ENCODE data around the gene PLBD2.
A peak's percentile ranks its signal among the peaks of the same experiment; 100 is the strongest.

Gene PLBD2

DNA sequence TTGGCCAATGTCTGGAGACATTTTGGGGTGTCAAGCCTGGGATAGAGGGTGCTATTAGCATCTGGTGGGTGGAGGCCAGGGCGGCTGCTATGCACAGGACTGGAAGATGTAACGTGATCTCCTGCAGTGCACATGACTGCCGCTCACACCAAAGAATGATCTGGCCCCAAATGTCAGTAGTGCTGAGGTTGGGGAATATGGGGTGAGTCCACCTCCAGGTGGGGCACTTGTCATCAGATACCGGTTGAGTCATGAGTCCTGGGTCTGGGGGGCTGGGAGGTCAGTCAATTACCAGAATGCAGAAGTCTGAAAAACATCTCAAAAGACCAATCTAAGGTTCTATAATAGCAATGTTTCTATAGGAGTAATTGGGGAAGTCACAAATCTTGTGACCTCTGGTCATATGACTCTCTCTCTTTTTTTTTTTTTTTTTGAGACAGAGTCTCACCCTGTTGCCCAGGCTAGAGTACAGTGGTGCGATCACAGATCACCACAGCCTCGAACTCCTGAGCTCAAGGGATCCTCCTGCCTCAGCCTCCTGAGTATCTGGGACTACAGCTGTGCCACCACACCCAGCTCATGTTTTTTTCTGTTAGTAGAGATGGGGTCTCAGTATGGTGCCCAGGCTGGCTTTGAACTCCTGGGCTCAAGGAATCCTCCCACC lies 57.8 kb downstream of the PLBD2 start:
- DNase-seq (ENCODE audit: low read depth in 2 of 2), result no peak

DNA sequence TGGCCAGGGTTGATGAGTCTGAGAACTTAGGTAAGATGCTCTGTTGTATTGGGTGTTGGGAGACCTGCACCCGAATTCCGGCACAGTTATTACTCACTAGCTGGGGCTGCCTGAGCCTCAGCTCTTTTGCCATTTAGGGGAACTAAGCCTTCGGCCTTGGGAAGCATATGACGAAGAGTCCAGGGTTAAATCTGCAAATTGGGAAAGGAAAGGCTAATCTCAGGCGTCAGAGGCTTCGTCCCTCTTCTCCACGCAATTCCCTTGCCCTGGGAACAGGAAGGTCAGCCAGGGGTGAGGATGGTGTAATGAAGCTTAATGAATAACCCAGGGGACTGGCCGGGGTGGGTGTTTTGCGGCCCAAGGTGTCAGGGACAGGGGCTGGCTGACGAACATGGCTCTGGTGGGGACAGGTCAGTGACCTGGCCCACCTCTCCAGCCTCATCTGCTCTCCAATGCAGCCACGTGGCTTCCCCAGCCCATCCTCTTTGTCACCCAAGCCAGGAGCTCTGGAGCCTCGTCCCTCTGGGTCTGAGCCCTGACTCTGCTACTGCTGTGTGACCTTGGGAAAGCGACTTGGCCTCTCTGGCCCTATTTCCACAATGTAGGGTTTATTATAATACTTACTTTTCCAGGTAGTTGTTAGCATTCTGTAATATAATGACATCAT lies 60.0 kb downstream of the PLBD2 start:
- DNase-seq (ENCODE audit: low read depth in 2 of 2), result no peak

GRCh38 chr12:113420996-113421595 lies 62.7 kb downstream of the PLBD2 start:
- no peak for DNase-seq (ENCODE audit: low read depth in 2 of 2)

DNA sequence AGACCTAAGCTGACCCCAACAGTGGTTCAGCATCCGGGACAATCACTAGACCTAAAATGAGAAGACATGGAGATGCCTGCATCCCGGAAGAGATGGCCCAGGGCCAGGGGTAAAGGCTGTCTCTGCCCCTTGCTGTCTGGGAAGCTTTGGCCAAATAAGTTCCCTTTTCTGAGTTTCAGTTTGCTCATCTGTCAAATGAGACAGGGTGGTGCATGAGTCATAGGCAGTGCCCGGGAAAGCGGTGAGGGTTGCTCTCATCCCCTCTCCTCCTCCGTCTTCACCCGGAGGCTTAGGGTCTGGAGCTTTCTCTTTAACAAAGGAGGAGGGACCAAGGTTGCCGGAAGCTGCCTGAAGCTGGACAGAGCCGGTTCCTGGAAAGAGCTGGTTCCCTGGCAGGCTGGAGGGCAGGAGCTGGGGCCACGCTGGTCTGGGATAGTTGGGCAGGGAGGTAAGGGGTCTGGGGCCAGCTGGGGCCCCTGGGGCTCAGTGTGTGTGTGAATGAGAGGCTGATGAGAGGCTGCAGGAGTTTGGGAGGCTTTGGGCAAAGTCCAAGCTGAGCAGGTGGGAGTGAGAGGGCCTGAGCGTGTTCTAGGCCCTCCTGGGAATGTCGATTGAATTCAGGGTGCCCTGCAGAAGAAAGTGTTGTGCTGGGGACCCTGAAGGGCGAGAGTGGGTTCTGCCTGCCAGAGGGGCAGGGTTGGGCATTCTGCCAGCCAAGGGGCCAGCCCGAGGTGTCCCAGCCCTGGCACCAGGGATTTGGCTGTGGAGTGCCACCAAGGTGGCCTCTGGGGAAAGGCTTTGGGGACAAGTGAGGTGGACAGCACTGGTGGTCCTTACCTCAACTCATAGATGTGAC lies 63.9 kb downstream of the PLBD2 start, which contains the start of gene SDSL:
Gene SDSL, plus strand, starts transcription at position 351 of the 856 bp plus-strand sequence. CDS start 5,603 bp downstream, outside the sequence.
- DNase-seq (ENCODE audit: low read depth in 2 of 2), result no peak

DNA sequence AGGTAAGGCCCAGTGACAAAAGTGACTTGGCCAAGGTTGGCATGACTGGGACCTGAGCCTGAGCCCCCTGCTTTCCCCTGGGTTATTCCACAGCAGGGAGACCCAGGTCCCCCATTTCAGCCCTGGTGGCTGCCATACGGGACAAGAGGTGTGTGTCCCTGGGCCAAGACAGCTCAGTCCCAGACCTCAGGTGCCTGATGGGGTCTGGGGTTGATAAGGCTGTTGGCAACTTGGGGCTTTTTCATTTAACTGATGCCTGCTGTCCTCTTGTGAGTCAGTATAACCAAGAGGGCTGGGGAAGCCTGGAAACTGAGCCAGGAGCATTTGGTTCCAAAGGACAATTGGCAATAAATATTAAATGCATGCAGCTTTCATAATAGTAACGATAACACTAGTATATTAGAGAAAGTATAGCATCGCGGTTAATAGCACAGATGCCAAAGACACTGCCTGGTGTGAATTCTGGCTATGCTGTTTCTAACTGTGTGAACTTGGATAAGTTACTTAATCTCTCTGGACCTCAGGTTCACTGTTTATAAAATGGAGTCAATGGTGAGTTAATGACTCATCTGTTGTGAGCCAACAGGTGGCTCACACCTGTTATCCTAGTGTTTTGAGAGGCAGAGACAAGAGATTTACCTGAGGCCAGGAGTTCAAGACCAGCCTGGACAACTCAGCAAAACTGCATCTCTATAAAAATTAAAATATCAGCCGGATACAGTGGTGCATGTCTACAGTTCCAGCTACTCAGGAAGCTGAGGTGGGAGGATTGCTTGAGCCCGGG lies 64.7 kb downstream of the PLBD2 start:
- DNase-seq (ENCODE audit: low read depth in 2 of 2), result no peak

DNA sequence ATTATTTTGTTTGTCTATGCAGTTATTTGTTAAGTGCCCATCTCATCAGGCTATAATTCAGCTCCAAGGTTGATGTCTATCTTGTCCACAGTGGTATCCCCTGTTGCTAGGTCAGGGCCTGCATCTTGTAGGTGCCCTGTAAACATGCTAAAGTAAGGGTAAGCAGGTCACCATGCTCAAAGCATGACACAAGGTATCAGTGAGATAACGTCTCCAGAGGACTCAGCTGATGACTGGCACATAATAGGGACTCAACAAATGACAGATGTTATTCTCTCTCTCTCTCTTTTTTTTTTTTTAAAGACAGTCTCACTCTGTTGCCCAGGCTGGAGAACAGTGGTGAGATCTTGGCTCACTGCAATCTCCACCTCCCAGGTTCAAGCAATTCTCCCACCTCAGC lies 66.1 kb downstream of the PLBD2 start:
- no peak for DNase-seq (ENCODE audit: low read depth in 2 of 2)

DNA sequence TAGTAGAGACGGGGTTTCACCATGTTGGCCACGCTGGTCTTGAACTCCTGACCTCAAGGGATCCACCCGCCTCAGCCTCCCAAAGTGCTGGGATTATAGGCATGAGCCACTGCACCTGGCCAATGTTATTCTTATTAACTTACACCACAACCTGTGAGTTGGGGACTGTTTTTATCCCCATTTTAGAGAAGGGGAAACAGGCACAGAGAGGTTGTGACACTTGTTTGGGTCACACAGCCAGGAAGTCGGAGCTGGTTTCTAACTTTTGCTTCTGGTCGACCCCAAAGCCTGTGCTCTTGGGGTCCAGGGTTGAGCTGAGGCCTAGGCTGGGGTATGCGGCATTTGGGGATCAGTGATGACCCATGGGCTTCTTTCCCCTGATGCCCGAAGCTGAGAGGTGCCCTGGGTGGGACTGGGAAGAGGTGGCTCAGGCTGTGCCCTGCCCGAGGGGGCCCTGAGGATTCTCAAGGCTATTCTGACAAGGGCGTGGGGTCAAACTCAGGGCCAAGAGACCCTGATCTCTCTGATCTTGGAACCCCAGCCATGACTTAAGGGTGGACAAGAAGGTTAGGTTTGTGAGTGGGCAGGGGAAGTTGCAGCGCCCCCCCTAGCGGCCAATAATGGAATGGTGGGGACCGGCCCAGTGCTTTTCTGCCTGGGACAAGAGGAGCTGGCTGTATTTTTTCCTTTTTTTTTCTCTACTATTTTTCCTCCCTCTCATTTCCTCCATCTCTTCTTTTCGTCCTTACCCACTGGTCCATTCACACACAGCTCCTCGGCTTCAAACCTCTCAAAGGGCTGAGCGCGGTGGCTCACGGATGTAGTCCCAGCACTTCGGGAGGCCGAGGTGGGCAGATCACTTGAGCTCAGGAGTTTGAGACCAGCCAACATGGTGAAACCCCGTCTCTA lies 66.8 kb downstream of the PLBD2 start:
- DNase-seq (ENCODE audit: low read depth in 2 of 2), result peak in 1 of 2 donors; percentile 16

DNA sequence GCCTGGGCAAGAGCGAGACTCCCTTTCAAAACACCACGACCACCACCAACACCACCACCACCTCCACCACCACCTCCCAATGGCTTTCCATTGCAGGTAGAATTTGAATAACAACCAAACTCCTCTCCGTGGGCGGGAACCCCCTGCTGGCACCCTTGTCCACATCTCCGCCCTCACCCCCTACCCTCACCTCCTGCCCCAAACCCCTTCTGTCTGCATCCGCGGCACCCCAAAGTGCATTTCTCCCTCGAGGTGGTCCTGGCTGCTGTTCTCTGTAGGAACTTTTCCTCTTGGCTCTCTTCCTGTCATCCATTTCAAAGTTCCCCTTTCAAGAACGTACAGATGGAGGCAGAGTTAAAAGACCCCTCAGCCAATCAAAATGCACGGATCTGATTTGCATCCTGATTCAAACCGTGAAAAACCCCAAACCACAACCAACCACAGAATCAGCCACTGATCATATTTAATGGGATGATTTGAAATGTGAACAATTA lies 67.6 kb downstream of the PLBD2 start:
- DNase-seq (ENCODE audit: low read depth in 2 of 2), result no peak

GRCh38 chr12:113427882-113428281 lies 69.5 kb downstream of the PLBD2 start:
- no peak for DNase-seq (ENCODE audit: low read depth in 2 of 2)

- no peak for DNase-seq (ENCODE audit: low read depth in 2 of 2)
These were observed 70.1 kb downstream of the PLBD2 start for GRCh38 chr12:113428482-113428881.

DNA sequence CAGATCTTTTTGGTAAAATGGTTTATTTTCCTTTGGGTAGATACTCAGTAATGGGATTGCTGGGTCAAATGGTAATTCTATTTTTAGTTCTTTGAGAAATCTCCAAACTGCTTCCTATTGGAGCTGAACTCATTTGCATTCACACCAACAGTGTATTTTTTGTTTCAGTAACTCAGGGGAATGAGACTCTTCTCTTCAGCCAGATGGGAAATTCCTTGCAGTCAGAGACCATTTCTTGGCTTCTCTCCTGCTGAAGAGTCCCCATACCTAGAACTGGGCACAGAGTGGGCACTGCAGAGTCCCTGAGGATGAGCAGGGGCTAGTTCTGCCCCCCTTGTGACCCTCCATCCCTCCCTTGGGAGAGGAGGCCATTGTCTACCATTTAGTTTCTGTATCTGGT lies 74.6 kb downstream of the PLBD2 start:
- DNase-seq (ENCODE audit: low read depth in 2 of 2), result no peak

DNA sequence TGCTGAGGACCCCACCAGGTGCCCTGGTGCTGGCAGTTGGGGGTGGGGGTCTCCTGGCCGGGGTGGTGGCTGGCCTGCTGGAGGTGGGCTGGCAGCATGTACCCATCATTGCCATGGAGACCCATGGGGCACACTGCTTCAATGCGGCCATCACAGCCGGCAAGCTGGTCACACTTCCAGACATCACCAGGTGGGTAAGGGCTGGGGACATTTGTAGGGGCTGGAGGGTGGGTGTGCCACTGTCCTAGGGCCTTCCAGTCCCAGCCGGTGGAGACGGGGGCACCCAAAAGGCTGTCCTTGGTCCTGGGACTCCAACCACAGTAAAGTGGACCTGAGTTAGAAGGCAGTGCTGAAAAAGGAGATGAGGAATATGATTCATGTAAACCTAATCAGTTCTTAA lies 77.0 kb downstream of the PLBD2 start:
- no peak for DNase-seq (ENCODE audit: low read depth in 2 of 2)

DNA sequence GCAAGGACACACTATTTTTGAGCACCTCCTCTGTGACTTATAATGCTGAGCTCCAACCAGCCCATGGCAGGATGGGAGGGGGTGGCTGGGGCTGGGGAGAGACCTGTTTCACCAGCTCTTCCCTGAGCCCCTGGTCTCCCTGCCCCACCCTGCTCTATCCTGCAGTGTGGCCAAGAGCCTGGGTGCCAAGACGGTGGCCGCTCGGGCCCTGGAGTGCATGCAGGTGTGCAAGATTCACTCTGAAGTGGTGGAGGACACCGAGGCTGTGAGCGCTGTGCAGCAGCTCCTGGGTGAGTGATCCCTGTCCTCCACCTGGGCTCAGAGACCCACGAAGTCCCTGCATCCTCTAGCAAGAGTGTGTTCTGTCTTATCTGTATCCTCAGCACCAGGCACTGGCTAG lies 78.2 kb downstream of the PLBD2 start:
- no peak for DNase-seq (ENCODE audit: low read depth in 2 of 2)

GRCh38 chr12:113436993-113437728 lies 78.8 kb downstream of the PLBD2 start:
- DNase-seq (ENCODE audit: low read depth in 2 of 2), result no peak

DNA sequence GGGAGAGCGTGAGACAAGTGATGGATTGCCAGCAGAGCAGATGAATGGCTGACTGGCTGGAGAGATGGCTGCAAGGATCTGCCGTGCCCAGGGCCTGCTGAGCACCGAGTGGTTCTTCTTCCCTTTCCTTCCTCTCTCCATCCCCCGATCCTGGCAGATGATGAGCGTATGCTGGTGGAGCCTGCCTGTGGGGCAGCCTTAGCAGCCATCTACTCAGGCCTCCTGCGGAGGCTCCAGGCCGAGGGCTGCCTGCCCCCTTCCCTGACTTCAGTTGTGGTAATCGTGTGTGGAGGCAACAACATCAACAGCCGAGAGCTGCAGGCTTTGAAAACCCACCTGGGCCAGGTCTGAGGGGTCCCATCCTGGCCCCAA lies 79.3 kb downstream of the PLBD2 start:
- no peak for DNase-seq (ENCODE audit: low read depth in 2 of 2)

- DNase-seq (ENCODE audit: low read depth in 2 of 2), result no peak
These were observed 80.3 kb downstream of the PLBD2 start for GRCh38 chr12:113438523-113439300.

DNA sequence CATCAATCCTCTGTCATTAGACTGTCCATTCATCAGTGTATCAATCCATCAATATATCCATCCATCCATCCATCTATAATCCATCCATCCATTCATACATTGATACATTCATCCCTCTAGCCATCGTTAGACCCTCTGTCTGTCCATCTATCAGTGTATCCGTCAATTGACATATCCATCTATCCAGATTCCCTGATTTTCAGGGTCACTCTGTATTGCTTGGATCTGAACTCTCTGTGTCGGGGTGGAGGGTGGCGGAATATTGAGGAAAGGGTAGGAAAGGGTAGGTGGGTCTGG lies 80.9 kb downstream of the PLBD2 start:
- DNase-seq (ENCODE audit: low read depth in 2 of 2), result no peak

DNA sequence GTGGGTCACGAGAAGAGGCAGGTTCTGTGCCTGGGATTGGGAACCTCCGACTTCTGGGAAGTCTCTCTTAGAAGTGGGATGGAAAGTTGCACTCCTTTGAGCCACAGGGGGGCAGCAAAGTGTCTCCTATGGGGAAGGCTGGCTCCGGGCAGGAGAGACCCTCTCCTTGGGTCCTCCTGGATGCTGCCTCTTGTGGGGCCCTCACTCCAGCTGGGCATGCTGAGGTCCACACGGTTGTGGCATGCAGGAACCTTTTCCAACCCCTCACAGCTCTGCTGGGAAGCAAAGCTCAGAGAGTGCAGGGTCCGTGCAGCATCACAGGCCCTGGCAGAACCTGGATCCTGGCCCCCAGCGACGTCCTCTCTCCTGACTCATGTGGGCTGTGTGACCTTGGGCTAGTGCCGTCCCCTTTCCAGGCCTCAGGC lies 81.2 kb downstream of the PLBD2 start:
- no peak for DNase-seq (ENCODE audit: low read depth in 2 of 2)

GRCh38 chr12:113440336-113440735 lies 81.9 kb downstream of the PLBD2 start:
- no peak for DNase-seq (ENCODE audit: low read depth in 2 of 2)

Data from activated CD8-positive, alpha-beta memory T cell treated with anti-CD3 and anti-CD28 coated beads for 4 hours (primary cell).